OCI-LY3 (cell line): Measurements from ENCODE around the gene UBA6.

ENCODE experiments used
- H2AFZ ChIP-seq: fragments of 200-600, 300-600 bp; shearing (Covaris generic); 2 replicates; pipeline ENCODE4 v1.6.0; 2014; ENCODE audit warnings: antibody characterized with exemption, low read depth, low read length
- H3K27ac ChIP-seq: fragments of 200-600, 300-600 bp; sonication (generic); 2 replicates; pipeline ENCODE4 v1.5.1; 2014; ENCODE audit warnings: mild to moderate bottlenecking, low read length, moderate library complexity, mixed read lengths
- H3K27me3 ChIP-seq: fragments of 200-600, 300-600 bp; sonication (generic); 2 replicates; pipeline ENCODE4 v1.6.1; 2014; ENCODE audit warnings: low read depth, low read length, mixed read lengths
- H3K36me3 ChIP-seq: fragments of 200-600, 300-600 bp; sonication (generic); replicated peaks from 2 replicates; pipeline ENCODE3; 2014; ENCODE audit warnings: low read depth, low read length, mixed read lengths
- H3K4me1 ChIP-seq: fragments of 300-600, 200-600 bp; sonication (generic); 2 replicates; pipeline ENCODE4 v1.6.1; 2014; ENCODE audit warnings: low read length, mixed read lengths
- H3K4me2 ChIP-seq: fragments of 200-600, 300-600 bp; sonication (generic); 2 replicates; pipeline ENCODE4 v1.6.1; 2014; ENCODE audit warnings: low read length, mixed read lengths
- H3K4me3 ChIP-seq: fragments of 300-600, 200-600 bp; sonication (generic); 2 replicates; pipeline ENCODE4 v1.5.1; 2014; ENCODE audit warnings: antibody characterized with exemption, mild to moderate bottlenecking, low read length, moderate library complexity
- H3K79me2 ChIP-seq: fragments of 300-600, 200-600 bp; shearing (Covaris generic); 2 replicates; pipeline ENCODE4 v1.6.1; 2014; ENCODE audit warnings: mild to moderate bottlenecking, low read length, mixed read lengths
- H3K9ac ChIP-seq: fragments of 300-600, 200-600 bp; shearing (Covaris generic); 2 replicates; pipeline ENCODE4 v1.6.0; 2014; ENCODE audit warnings: mild to moderate bottlenecking, low read length, moderate library complexity
- H3K9me3 ChIP-seq: fragments of 200-600, 300-600 bp; shearing (Covaris generic); 2 replicates; pipeline ENCODE4 v1.6.1; 2014; ENCODE audit warnings: low read length, mixed read lengths; ENCODE audit not compliant: insufficient read depth
- H4K20me1 ChIP-seq: fragments of 200-600, 300-600 bp; sonication (generic); 2 replicates; pipeline ENCODE4 v1.6.1; 2016; ENCODE audit warnings: low read length, mixed read lengths; ENCODE audit not compliant: insufficient read depth
- EZH2phosphoT487 ChIP-seq: fragments of 200-600 bp; shearing (Covaris generic); IDR thresholded peaks from 2 replicates; pipeline ENCODE4 v1.6.1; 2018; ENCODE audit warnings: antibody characterized with exemption, mixed run types, low read depth
- TF ChIP-seq, protein P1 (sequence below): fragments of 200-600, 300-600 bp; sonication (generic); IDR thresholded peaks from 2 replicates; pipeline ENCODE4 v1.5.1; 2014; ENCODE audit warnings: antibody characterized with exemption, low read length, low read depth

Gene UBA6

DNA sequence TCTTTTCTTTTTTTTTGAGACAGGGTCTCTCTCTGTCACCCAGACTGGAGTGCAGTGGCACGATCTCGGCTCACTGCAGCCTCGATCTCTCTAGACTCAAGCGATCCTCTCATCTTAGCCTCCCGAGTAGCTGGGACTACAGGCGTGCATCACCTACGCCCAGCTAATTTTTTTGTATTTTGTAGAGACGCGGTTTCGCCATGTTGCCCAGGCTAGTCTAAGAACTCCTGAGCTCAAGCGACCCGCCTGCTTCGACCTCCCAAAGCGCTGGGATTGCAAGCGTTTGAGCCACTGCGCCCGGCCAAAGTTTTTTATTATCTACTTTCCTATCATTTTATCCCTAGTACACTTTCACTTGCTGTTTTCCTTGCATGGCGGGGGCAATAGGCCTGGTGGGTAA lies 1.4 kb downstream of the UBA6 start:
- peaks cover 15% of the 10 kb centered on the region for H3K4me1 ChIP-seq
- TF ChIP-seq EZH2phosphoT487: no peak
- TF ChIP-seq, protein P1, sequence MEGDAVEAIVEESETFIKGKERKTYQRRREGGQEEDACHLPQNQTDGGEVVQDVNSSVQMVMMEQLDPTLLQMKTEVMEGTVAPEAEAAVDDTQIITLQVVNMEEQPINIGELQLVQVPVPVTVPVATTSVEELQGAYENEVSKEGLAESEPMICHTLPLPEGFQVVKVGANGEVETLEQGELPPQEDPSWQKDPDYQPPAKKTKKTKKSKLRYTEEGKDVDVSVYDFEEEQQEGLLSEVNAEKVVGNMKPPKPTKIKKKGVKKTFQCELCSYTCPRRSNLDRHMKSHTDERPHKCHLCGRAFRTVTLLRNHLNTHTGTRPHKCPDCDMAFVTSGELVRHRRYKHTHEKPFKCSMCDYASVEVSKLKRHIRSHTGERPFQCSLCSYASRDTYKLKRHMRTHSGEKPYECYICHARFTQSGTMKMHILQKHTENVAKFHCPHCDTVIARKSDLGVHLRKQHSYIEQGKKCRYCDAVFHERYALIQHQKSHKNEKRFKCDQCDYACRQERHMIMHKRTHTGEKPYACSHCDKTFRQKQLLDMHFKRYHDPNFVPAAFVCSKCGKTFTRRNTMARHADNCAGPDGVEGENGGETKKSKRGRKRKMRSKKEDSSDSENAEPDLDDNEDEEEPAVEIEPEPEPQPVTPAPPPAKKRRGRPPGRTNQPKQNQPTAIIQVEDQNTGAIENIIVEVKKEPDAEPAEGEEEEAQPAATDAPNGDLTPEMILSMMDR: no peak
- H3K79me2 ChIP-seq: peaks cover 63% of the 10 kb centered on the region
- no peaks in the 10 kb centered on the region for H3K27me3 ChIP-seq
- peak overlapping the region; percentile 90 for H3K9ac ChIP-seq
- no peak overlapping the region for H2AFZ ChIP-seq
- peaks cover 8% of the 10 kb centered on the region; the same call in 1 of the 2 replicates for H4K20me1 ChIP-seq
- H3K36me3 ChIP-seq: peaks cover 14% of the 10 kb centered on the region
- H3K4me3 ChIP-seq: peak overlapping the region; percentile 90
- 0 out of 2 replicates have a peak overlapping the region, but pooled peaks have one; percentile 67 for H3K27ac ChIP-seq
- no peaks in the 10 kb centered on the region for H3K9me3 ChIP-seq
- H3K4me2 ChIP-seq: peak overlapping the region; percentile 61

DNA sequence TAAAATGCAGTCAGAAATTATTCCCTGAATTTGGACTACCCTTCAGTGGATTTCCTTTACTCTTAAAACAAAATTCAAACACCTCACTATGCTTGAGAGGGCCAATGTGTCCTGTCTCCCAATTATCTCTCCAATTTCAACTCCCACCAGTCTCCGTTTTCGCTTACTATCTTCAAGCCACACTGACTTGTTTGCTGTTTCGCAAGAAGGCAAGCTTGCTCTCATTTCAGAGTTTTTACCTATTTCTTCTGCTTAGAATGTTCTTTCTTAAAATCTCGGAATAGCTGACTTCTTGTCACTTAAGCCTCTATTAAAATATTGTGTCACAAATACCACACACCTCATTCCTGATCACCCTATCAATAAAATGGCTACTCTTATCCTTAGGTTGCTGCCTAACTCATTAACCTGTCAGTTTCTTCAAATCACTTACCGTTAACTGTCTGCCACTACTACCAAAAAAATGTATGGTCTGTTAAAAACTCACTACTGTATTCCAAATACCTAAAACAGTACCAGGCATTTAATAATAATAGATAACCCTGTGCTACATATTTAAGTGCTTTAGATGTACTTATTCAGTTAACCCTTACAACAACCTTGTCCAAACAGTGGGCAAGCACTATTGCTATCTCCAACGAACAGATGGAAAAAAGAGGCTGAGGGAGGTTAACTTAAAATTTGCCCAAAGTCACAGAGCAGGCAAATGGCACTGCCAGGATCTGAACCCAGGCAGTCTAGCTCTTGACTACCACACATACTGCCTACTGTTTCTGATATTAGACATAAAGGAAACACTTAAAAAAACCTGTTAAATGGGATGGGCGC lies 2.9 kb downstream of the UBA6 start:
- H3K4me3 ChIP-seq: no peak overlapping the region
- H3K9ac ChIP-seq: no peak overlapping the region
- peaks cover 8% of the 10 kb centered on the region; the same call in 1 of the 2 replicates for H4K20me1 ChIP-seq
- TF ChIP-seq, protein P1: no peak
- no peak for TF ChIP-seq EZH2phosphoT487
- no peak overlapping the region for H2AFZ ChIP-seq
- no peak overlapping the region for H3K4me2 ChIP-seq
- no peaks in the 10 kb centered on the region for H3K9me3 ChIP-seq
- H3K36me3 ChIP-seq: peaks cover 17% of the 10 kb centered on the region
- H3K27me3 ChIP-seq: no peaks in the 10 kb centered on the region
- H3K79me2 ChIP-seq: peaks cover 65% of the 10 kb centered on the region
- H3K4me1 ChIP-seq: peaks cover 15% of the 10 kb centered on the region
- H3K27ac ChIP-seq: no peak overlapping the region

DNA sequence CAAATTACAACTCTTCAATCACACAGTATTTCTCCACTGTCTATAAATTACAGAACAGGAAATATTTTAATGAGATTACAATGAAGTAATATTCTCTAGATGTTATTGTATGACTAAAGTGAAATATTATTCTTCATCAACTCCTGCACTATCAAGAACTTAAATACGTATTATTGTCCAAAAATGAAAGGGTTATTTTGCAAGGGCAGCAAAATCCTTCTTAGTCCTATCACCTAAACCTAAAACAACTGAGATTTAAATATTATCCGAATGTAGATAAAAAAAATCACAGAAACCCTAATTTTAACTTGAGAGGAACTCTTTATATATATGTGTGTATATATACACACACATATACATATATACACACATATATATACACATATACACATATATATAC lies 4.9 kb downstream of the UBA6 start:
- peaks cover 70% of the 10 kb centered on the region for H3K79me2 ChIP-seq
- H3K27ac ChIP-seq: no peak overlapping the region
- TF ChIP-seq, protein P1: no peak
- no peak for TF ChIP-seq EZH2phosphoT487
- peaks cover 9% of the 10 kb centered on the region; the same call in 1 of the 2 replicates for H3K4me1 ChIP-seq
- H3K36me3 ChIP-seq: peaks cover 34% of the 10 kb centered on the region
- H3K4me3 ChIP-seq: no peak overlapping the region
- no peaks in the 10 kb centered on the region for H3K9me3 ChIP-seq
- no peak overlapping the region for H3K4me2 ChIP-seq
- H3K27me3 ChIP-seq: no peaks in the 10 kb centered on the region
- no peak overlapping the region for H3K9ac ChIP-seq
- H2AFZ ChIP-seq: no peak overlapping the region
- H4K20me1 ChIP-seq: peaks cover 13% of the 10 kb centered on the region; the same call in 1 of the 2 replicates

DNA sequence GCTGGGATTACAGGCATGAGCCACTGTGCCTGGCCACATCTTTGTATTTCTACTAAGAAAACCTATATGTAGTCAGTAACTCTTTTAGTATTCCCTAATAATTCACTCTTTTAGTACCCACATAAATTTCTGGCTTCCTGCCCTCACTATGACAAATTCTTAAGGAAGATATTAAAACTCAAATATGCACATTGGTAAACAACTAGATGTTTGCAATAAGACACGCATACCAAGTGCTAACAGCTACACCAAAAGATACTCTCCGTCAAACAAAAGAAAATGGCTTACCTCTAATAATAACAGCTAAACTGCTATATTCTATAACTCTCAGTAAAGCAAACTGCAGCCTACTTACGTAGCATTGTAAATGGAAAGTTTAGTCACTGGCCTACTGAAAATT lies 6.3 kb downstream of the UBA6 start:
- Histone ChIP-seq H3K4me2 (no peak overlapping the region), H3K36me3 (peaks cover 34% of the 10 kb centered on the region), H3K79me2 (peaks cover 67% of the 10 kb centered on the region), H3K27me3 (no peaks in the 10 kb centered on the region), H3K9ac (no peak overlapping the region), H3K9me3 (no peaks in the 10 kb centered on the region), H3K4me1 (peaks cover 7% of the 10 kb centered on the region; the same call in 1 of the 2 replicates), H3K4me3 (no peak overlapping the region), H3K27ac (no peak overlapping the region), H4K20me1 (peaks cover 13% of the 10 kb centered on the region; the same call in 1 of the 2 replicates), H2AFZ (no peak overlapping the region)
- no peak for TF ChIP-seq EZH2phosphoT487
- TF ChIP-seq, protein P1: no peak
